SJCRH30 (cell line): ENCODE measurements around the gene CHD5. TPM values are rescaled to one million over a fixed set of nuclear protein-coding genes. Genes with fewer than 3 reads are reported as not detected.
A peak's percentile ranks its signal among the peaks of the same experiment; 100 is the strongest.
"Not testable (repeated sequence)": the region's sequence is repeated elsewhere in the genome, so short reads cannot be mapped to it uniquely, and the experiment has no call there.

Experiments used
- DNase-seq, 2 experiments: peaks; one replicate each; pipeline ENCODE4 v3.0.0-alpha.2; 2015 to 2020
- H3K27ac ChIP-seq: fragments of 250-450 bp; sonication (Bioruptor Pico); 2 replicates; pipeline ENCODE4 v1.5.1; 2020; ENCODE audit warnings: mild to moderate bottlenecking, moderate library complexity
- H3K27me3 ChIP-seq: fragments of 250-450 bp; sonication (Bioruptor Pico); 2 replicates; pipeline ENCODE4 v1.5.1; 2020; ENCODE audit warnings: mild to moderate bottlenecking, moderate library complexity
- H3K36me3 ChIP-seq: fragments of 250-450 bp; sonication (Bioruptor Pico); 2 replicates; pipeline ENCODE4 v1.5.1; 2020; ENCODE audit warnings: mild to moderate bottlenecking, moderate library complexity
- H3K4me1 ChIP-seq: fragments of 250-450 bp; sonication (Bioruptor Pico); 2 replicates; pipeline ENCODE4 v1.5.1; 2020; ENCODE audit warnings: mild to moderate bottlenecking, moderate library complexity
- H3K4me3 ChIP-seq: fragments of 250-450 bp; sonication (Bioruptor Pico); 2 replicates; pipeline ENCODE4 v1.5.1; 2020; ENCODE audit warnings: mild to moderate bottlenecking, moderate library complexity
- H3K9me3 ChIP-seq: fragments of 250-450 bp; sonication (Bioruptor Pico); replicated peaks from 2 replicates; pipeline ENCODE4 v1.5.1; 2020; ENCODE audit warnings: mild to moderate bottlenecking, moderate library complexity
- total RNA-seq: library from RNA; depleted of rRNA; stranded (reverse); fragments of >200 nt; shearing (Covaris generic); gene quantifications from 2 replicates; pipeline ENCODE4 v1.2.3, GENCODE V29; 2014; rRNA removed

The CHD5 gene
- total RNA-seq = 0.05 and 0.06 TPM in 2 replicates

DNA sequence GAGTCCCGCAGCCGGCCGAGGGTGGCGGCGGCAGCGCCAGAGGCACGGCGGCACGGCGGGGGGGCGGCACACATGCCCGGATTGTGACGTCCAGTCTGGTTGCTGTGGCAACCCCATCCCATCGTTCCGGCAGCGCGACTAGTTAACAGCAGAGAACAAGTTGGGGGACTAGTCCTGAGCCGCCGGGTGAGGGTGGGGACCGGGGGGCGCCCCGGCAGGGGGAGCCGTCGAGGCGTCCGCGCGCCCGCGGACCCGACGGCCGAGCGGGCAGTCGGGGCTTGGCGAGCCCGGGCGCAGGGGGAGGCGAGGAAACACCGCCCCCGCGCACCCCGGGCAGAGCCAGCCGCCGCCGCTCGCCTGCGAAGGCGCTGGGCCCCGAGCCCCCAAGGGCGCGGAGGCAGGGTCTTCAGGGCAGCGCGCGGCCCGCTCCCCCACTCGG is at the start of gene CHD5:
Gene CHD5, minus strand, starts transcription at position 54 of the 439 bp plus-strand sequence. CDS start 298 bp downstream, outside the sequence.
- no peak within 1 kb of the TSS for H3K4me3 ChIP-seq
- peaks cover 8% of the 10 kb centered on the region for H3K36me3 ChIP-seq
- H3K9me3 ChIP-seq = no peaks in the 10 kb centered on the region

DNA sequence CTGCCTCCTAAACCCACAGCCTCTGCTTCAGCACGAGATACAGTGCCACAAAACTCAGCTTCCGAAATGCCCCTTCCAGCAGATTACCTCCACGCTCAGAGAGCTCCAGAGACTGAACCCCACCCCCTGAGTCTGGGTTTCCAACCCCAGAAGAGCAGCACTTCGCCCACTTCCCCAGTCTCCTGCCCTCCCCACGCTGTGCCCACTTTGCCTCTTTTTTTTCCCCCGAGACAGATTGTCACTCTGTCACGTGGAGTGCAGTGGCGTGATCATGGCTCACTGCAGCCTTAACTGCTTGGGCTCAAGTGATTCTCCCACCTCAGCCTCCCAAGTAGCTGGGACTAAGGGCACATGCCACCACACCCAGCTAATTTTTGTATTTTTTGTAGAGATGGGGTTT is 45.5 kb upstream of the CHD5 start:
- no peaks in the 10 kb centered on the region for H3K9me3 ChIP-seq
- H3K27ac ChIP-seq = no peak overlapping the region
- H3K36me3 ChIP-seq = peaks cover 63% of the 10 kb centered on the region
- no peaks in the 10 kb centered on the region for H3K4me1 ChIP-seq
- H3K27me3 ChIP-seq = no peaks in the 10 kb centered on the region
- H3K4me3 ChIP-seq = no peak overlapping the region
- no peak for DNase-seq

More for the DNA sequence above, at the start of gene CHD5:
- Histone ChIP-seq H3K27ac (no peak within 1 kb of the TSS), H3K27me3 (peaks cover 8% of the 10 kb centered on the region; the same call in 1 of the 2 replicates), H3K4me1 (no peaks in the 10 kb centered on the region; the same call in 1 of the 2 replicates)
- DNase-seq = no peak

DNA sequence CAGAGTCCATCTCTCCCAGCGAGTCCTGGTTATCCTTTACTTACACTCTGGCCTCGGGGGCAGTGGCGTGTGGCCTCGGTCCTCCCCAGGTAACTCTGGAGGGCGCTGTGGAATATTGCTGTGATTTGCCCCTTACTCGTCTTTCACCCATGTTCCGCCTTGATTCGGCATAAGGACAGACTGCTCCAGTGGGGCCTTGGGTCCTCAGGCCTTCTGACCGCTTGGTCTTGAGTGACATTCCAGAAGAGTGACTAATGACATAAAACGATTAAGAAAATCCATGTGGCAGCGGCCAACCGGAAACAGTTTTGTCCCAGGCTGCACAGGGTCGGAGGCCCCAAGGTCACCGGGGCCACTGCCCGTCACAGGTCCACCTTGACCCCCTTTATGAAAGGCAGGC is 44.6 kb upstream of the CHD5 start:
- H3K27ac ChIP-seq = no peak overlapping the region
- no peaks in the 10 kb centered on the region for H3K4me1 ChIP-seq
- H3K4me3 ChIP-seq = no peak overlapping the region
- no peak for DNase-seq
- peaks cover 58% of the 10 kb centered on the region for H3K36me3 ChIP-seq
- H3K9me3 ChIP-seq = no peaks in the 10 kb centered on the region
- H3K27me3 ChIP-seq = no peaks in the 10 kb centered on the region

GRCh38 chr1:6223617-6224016 is 43.5 kb upstream of the CHD5 start:
- peaks cover 48% of the 10 kb centered on the region for H3K36me3 ChIP-seq
- H3K4me3 ChIP-seq = no peak overlapping the region
- no peaks in the 10 kb centered on the region for H3K27me3 ChIP-seq
- H3K9me3 ChIP-seq = no peaks in the 10 kb centered on the region
- H3K4me1 ChIP-seq = peaks cover 5% of the 10 kb centered on the region
- no peak for DNase-seq
- H3K27ac ChIP-seq = no peak overlapping the region

DNA sequence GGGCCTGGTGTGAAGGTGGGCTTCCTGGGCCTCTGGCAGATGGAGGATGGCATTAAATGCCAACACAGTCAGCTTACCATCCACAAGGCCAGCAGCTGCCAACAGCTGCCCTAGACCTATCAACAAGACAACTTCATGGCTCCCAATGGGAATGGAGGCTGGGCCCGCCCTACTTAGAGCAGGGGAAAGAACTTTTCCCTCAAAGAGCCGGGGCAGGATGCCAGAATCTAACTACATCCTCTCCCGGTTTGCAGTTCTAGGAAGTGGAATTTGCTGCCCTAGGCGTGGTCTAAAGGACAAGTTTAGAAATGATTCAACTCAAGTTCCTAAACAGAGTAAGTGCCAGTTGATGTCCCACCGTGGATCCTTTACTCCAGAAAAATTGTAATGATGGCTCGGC is 42.5 kb upstream of the CHD5 start:
- Histone ChIP-seq H3K27me3 (no peaks in the 10 kb centered on the region), H3K36me3 (peaks cover 41% of the 10 kb centered on the region), H3K27ac (no peak overlapping the region), H3K4me3 (no peak overlapping the region), H3K4me1 (peaks cover 13% of the 10 kb centered on the region), H3K9me3 (no peaks in the 10 kb centered on the region)
- no peak for DNase-seq

DNA sequence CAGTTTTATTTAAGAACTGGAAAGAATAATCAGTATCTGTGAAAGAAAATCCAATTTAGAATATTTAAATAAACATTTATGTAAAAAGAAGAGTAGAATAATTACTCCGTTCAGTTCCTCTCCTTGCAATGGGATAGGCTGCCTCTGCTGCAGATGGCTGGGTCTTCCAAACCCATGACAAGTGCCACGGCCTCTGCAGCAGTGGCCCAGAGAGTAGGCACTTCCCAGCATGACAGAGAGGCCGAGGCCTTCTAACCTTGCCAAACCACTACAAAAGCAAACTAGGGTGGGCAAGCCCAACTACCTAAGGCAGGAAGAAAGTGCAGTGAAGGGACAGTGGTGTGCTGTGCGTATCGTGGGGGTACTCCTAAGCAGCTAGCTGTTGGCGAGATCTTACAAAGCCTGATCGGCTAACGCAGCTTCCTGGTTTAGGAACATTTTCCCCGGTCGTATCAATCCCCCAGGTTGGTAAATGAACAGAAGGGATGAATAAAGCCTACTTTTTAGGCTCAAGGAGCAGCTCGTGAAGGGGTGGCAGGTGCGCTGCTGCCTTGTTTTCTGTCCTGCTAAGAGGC is 41.2 kb upstream of the CHD5 start:
- Histone ChIP-seq H3K9me3 (no peaks in the 10 kb centered on the region), H3K27ac (no peak overlapping the region), H3K27me3 (no peaks in the 10 kb centered on the region), H3K36me3 (peaks cover 28% of the 10 kb centered on the region), H3K4me3 (no peak overlapping the region), H3K4me1 (peaks cover 13% of the 10 kb centered on the region)
- no peak for DNase-seq

DNA sequence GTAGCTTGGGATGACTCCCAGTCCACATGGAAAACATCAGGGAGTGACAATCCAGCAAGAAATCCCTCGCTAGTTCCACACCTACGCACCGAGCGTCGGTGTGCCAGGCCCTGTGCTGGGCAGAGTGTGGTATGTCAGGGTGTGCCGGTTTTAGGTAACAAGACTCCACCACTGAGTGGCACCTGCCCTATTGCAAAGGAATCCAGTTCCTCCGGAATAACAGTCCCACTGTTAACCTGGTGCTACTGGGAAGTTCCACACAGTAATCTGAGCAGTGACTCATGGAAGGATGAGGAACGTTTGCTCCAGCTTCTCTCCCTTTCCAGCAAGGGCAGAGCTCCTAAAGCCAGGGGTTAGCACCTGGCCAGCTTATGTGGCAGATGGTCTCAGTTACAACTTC is 40.1 kb upstream of the CHD5 start:
- peaks cover 13% of the 10 kb centered on the region for H3K4me1 ChIP-seq
- H3K27me3 ChIP-seq = no peaks in the 10 kb centered on the region
- no peak overlapping the region for H3K27ac ChIP-seq
- peaks cover 27% of the 10 kb centered on the region for H3K36me3 ChIP-seq
- H3K9me3 ChIP-seq = no peaks in the 10 kb centered on the region
- no peak for DNase-seq
- H3K4me3 ChIP-seq = no peak overlapping the region

GRCh38 chr1:6219641-6220040 is 39.5 kb upstream of the CHD5 start:
- DNase-seq, H3K9me3 ChIP-seq, H3K27ac ChIP-seq, H3K4me3 ChIP-seq, H3K27me3 ChIP-seq: not testable (repeated sequence)
- H3K4me1 ChIP-seq = peaks cover 13% of the 10 kb centered on the region
- H3K36me3 ChIP-seq = peaks cover 21% of the 10 kb centered on the region

- H3K27me3 ChIP-seq = 0 out of 2 replicates have a peak, but pooled peaks cover 3% of the 10 kb centered on the region
- DNase-seq = peak in 1 of 2 experiments; percentile 34
- H3K36me3 ChIP-seq = peaks cover 10% of the 10 kb centered on the region
- H3K4me3 ChIP-seq = no peak overlapping the region
- 0 out of 2 replicates have a peak, but pooled peaks cover 2% of the 10 kb centered on the region for H3K9me3 ChIP-seq
- H3K27ac ChIP-seq = peak overlapping the region; percentile 20
- H3K4me1 ChIP-seq = peaks cover 13% of the 10 kb centered on the region
Measured at GRCh38 chr1:6218375-6219164, 38.4 kb upstream of the CHD5 start.

GRCh38 chr1:6212193-6212959 is 32.3 kb upstream of the CHD5 start:
- no peak for DNase-seq
- Histone ChIP-seq H3K4me3 (no peak overlapping the region), H3K27me3 (0 out of 2 replicates have a peak, but pooled peaks cover 3% of the 10 kb centered on the region), H3K36me3 (no peaks in the 10 kb centered on the region), H3K27ac (no peak overlapping the region), H3K4me1 (no peaks in the 10 kb centered on the region), H3K9me3 (0 out of 2 replicates have a peak, but pooled peaks cover 2% of the 10 kb centered on the region)

DNA sequence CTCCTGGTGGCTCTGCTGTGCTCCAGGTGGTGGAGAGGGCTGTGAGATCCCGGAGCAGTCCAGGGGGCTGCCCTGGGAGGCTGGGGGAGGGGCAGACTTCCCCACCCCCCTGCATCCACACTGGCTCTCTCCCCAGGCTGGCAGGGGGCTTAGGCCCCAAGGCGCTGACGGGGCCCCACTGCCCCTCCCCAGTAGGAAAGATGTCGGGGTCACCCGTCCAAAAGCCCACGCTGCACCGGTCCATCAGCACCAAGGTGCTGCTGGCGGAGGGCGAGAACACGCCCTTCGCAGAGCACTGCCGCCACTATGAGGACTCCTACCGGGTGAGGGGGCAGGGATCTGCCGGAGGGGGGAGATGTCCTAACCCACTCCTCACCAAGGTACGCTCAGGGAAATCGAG is 31.6 kb upstream of the CHD5 start:
- Histone ChIP-seq H3K4me1 (no peaks in the 10 kb centered on the region), H3K9me3 (0 out of 2 replicates have a peak, but pooled peaks cover 2% of the 10 kb centered on the region), H3K27me3 (0 out of 2 replicates have a peak, but pooled peaks cover 3% of the 10 kb centered on the region), H3K36me3 (no peaks in the 10 kb centered on the region), H3K4me3 (no peak overlapping the region), H3K27ac (no peak overlapping the region)
- DNase-seq = no peak

DNA sequence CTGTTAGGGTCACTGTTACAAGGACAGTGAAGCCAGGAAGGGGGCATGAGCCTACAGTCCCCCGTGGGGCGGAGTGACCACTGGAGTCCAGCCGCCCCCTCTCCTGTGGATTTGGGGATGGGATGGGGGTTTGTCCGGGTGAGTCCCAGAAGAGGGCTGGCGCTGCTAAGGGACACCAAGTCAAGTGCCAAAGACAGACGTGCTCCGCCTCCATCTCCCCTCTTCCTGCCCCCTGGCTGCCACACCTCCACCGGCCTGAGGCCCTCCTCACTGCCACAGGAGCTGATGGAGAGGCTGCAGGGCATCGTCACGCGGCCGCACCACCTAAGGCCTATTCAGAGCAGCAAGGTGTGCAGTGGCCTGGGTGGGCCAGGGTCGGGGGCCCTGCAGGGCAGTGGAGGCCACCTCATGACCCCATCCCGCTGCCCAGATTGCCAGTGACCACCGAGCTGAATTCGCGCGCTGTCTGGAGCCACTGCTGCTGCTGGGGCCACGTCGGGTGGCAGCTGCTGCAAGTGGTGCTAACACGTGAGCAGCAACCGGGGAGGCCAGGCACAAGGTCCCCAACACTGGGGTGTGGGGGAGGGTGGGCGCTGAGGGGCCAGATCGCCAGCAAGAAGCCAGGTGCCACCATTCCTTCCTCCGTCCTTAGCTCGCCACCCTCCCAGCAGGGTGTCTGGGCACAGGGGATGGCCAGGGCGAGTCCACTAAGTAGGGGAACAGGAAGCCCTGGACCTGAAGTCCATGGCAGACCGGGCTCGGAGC is 30.7 kb upstream of the CHD5 start:
- no peak for DNase-seq
- no peaks in the 10 kb centered on the region for H3K36me3 ChIP-seq
- H3K4me3 ChIP-seq = no peak overlapping the region
- no peaks in the 10 kb centered on the region for H3K4me1 ChIP-seq
- no peak overlapping the region for H3K27ac ChIP-seq
- 0 out of 2 replicates have a peak, but pooled peaks cover 2% of the 10 kb centered on the region for H3K9me3 ChIP-seq
- 0 out of 2 replicates have a peak, but pooled peaks cover 3% of the 10 kb centered on the region for H3K27me3 ChIP-seq

- Histone ChIP-seq H3K27me3 (0 out of 2 replicates have a peak, but pooled peaks cover 3% of the 10 kb centered on the region), H3K27ac (no peak overlapping the region), H3K4me1 (no peaks in the 10 kb centered on the region), H3K36me3 (no peaks in the 10 kb centered on the region), H3K4me3 (no peak overlapping the region), H3K9me3 (0 out of 2 replicates have a peak, but pooled peaks cover 2% of the 10 kb centered on the region)
- DNase-seq = no peak
Measured at GRCh38 chr1:6209661-6210580, 29.8 kb upstream of the CHD5 start.
